NCI-H128 (cell line): ENCODE data around the gene PCDH12.

ENCODE experiments used
- DNase-seq: peaks from one replicate; lab custom pipeline; 2025; ENCODE audit not compliant: unreplicated experiment; lab: John Stamatoyannopoulos, UW

PCDH12 gene

DNA sequence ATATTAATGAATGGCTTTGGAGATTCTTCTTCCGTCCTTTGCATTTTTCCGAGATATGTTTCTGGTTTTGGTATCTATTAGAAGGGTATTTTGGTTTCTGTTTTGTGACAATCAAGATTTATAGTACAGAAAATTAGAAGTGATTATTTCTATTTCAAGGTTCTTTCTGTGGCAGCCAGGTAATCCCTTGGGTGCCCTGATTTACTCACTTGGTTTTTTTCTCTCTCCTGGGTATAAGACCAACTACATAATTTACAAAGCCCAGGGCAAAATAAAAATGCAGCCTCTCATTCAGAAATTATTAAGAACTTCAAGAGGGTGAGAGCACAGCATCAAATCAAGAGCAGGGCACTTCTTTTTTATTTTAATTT is 8.9 kb upstream of the PCDH12 start:
- no peak for DNase-seq

DNA sequence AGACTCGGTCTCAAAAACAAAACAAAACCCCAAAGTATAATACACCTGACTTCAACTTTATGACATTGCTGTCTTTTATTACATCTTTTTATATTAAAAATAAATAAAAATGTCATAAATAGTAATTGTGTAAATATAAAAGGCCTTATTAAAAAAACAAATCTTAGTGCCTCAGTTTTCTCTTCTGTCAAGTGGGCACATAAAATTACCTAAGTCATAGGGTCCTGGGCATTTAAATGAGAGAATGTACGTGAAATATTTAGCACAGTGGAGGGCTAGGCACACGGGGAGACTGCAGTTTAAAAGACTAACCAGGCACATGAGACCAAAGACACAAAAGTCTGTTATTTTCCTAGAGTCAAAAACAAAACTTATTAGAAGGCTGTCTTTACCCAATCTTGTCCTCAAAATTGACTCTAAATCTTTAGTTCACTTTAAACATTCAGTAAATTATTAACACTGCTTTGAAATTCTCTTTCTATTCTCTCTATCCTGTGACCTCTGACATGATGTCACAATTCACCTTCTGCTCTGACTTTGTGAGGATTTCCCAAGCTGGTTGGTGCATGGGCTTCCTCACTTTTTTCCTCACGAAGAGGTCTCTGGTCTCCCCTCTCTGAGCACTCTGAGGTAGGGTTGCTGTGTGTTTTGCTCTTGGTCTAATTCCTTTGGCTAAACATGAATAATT is 8.4 kb upstream of the PCDH12 start:
- no peak for DNase-seq

DNA sequence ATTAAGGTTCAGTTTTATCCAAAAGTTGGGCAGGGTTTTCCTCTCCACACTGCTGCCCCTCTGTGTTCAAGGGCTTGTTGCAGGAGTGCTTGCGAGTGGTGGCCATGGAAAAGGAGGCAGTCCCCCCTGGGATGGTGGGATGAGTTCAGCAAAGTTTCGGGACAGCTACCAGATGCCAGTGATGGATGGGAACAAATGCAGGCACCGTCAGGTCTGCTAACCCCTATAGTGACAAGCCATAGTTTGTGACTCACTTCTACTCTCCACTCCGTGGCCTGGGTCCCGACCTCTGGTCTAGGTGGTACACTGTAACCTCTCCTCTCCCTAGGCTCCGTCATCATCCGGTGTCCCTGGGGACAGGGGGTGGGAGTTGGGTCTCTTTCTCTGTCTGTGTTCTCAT is 7.1 kb upstream of the PCDH12 start:
- no peak for DNase-seq

- no peak for DNase-seq
Measured at GRCh38 chr5:141963701-141964100, 5.7 kb upstream of the PCDH12 start.

GRCh38 chr5:141961466-141961865 is 3.5 kb upstream of the PCDH12 start:
- no peak for DNase-seq

DNA sequence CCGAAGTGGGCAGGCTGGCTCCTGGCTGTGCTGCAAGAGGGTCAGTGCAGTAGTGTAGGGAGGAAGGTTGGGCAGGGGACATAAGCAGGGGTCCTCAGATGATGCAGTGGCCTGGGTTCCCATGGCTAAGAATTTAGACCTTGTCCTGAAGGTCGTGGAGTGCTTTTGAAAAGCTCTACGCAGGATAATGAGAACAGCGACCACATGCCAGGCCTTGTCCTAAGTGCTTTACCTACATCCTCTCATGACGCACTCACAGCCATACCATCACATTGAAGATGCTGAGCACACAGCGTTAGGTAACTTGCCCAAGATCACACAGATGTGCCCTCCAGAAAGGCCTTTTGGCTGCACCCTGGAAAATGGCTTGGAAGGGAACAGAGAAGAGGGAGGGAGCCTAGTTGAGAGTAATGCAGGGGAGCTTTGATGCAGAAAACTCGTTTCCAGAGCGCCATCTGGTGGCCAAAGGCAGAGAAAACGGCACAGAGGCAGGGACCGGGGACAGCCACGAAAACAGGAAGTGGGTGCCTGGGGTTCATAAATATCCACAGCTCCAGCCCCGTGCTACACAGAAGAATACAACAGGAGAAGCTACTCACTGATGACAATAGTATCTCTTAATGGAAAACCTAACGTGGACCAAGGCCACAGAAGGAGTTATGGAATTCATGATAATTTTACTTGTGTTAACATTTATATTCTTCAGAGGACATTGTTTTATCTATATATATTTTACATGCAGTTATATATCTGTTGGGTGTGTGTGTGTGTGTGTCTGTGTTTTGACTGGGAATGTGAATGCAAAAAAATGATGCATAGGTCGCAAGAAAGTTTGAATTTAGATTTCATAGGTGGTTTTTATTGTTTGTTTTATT is 2.7 kb upstream of the PCDH12 start:
- DNase-seq: peak; percentile 80

- DNase-seq: no peak
Measured at GRCh38 chr5:141960018-141960417, 2.0 kb upstream of the PCDH12 start.

DNA sequence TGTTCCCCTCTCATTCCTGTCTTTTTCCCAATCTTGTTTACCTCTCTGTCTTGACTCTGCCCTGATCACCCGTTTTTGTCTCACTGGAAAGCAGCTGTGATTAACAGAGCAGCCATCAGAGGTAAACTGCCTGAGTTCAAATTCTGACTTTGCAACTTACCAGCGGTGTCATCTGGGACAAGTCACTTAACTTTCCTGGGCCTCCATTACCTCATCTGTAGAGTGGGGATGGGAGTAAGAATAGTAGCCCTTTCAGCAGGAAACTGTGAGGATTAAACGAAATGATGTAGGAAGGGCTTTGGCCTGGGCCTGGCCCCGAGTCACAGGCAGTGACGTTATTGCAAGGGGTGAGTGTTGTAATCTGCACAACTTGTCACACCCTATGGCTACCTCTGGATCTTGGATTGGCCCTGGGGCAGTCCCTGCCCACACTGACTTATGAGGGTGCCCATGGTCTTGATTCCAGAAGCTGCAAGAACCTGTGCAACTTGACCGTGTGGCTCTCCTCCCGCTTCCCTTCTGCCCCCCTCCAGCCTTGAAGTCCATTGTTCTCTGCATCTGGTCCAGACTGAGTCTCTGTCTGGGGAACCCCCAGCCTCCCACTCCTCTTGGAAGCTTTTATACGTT is 657 bp upstream of the PCDH12 start:
- DNase-seq: no peak

DNA sequence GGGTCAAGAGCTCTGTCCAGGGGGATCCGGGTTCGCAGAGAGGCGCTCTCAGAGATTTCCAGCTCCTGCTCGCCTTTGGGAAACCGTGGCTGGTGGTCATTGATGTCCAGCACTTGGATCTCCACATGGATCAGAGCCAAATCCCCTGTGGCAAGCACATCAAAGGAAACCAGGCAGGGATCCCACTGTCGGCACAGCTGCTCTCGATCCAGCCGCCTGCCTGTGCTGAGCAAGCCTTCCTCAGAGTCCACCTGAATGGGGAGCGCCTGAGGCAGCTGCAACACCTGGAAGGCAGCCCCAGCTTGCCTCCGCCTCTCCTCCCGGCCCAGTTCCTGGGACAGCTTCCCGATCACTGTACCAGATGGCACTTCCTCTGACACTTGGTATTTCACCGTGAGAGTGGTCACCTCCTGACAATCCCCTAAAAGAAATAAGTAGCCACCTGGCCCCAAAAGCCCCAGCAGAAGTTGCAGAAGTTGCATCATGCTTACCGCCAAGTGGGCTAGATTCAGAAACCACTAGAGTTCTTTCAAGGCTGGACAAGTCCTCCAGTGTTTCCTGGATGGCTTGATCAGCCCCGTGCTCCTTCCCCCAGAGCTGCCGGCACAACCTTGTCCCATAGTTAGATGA is 520 bp downstream of the PCDH12 start:
- DNase-seq: no peak

- no peak for DNase-seq
Measured at GRCh38 chr5:141954194-141954593, 3.8 kb downstream of the PCDH12 start.

DNA sequence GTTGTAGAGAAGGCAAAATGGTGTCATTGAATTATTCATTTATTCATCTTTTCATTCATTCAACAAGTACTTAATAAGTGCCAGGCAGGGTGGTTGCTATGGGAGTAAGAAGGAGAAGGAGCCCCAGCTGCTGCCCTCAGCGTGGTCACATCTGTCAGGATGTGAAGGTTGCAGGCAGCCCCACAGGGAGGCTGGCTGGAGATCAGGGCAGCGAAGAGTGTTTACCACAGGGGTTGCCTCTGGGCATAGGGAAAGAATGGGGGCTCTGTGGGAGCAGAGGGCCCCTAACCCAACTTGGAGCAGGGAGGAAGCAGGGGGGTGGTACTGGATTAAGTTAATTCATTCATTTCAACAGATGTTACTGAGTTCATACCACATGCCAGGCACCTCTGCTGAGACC is 6.0 kb downstream of the PCDH12 start:
- DNase-seq: no peak

DNA sequence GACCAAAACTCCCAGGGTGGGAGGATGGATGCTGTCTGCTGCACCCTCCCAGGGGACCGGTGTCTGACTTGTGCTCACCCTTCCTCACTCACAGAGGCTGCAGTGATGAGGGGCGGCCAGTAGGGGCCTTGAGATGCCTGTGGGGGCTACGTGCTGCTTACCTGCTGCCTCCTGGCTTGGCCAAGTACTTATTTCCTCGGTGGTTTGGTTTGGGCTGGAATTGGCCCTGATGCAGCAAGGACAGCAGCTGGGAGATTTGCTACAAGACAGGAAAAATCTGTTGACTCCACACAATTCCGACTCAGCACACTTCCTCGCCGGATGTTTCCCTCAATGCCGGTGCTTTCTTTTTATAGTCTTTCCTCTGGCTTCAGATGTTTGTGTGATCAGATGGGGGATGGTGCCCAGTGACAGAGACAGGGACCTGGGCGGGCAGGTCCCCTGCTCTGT is 6.6 kb downstream of the PCDH12 start:
- no peak for DNase-seq

- no peak for DNase-seq
Measured at GRCh38 chr5:141950207-141951005, 7.6 kb downstream of the PCDH12 start.

GRCh38 chr5:141949511-141949910 is 8.5 kb downstream of the PCDH12 start:
- DNase-seq: no peak

- no peak for DNase-seq
Measured at GRCh38 chr5:141948812-141949211, 9.2 kb downstream of the PCDH12 start.

DNA sequence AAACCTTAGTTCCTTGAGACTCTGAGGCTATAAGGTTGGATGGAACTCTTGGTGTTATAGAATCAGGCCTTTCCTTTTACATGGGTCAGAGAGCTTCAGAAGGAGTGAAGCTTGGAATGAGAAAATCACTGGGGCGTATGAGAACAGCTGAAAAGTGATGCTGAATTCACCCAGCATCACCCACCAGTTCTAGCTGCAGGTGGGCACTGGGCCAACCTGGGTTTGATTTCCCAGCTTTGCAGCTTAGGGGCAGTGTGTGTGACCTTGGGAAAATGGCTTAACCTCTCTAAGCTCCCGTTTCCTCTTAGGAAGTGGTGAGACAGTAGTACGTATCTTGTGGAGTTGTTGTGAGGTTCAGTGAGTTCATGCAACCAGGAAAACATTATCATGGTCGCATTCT is 10.7 kb downstream of the PCDH12 start:
- no peak for DNase-seq

DNA sequence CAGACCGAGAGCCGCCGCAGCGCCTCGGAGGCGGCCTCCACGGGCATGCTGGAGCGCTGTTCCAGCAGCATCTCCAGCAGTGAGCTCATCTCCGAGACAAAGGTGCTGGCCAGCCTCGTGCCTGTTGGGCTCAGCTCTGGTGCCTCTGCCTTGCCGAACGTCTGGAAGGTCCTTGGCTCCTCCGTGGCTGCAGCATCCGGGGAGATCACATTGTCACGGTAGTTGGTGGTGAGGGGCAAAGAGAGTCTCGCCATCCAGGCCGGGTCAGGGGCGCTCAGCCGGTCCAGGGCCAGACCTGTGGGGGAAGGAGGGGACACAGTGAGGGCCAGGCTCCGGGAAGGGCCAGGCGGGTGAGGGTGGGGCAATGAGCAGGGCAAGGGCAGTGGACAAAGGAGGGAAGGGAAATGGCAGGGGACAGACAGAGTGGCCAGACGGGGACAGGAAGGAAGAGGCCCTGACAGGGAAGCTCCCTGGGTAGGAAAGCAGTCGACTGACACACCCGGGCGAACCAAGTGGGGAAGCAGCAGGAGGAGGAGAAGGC is 12.4 kb downstream of the PCDH12 start:
- DNase-seq: no peak

DNA sequence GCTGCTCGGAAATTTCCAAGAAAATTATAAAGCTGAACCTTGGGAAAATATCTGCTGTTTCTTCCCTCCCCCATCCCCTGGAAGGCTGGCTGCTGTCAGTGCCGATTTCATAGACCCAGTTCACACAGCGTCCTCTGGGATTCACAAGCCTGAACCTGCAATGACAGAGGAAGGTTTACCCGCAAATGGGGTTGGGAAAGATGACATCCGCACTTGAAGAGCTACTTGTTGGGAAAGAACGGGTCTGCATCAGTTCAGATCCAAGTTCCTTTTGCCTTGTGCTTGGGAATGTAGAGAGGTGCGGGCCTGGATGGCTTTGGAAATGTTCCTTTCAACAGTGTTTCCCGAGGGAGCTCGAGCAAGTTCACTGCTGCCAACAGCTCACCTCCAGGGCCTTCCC is 13.9 kb downstream of the PCDH12 start:
- no peak for DNase-seq

- DNase-seq: no peak
Measured at GRCh38 chr5:141942185-141942857, 15.7 kb downstream of the PCDH12 start.

DNA sequence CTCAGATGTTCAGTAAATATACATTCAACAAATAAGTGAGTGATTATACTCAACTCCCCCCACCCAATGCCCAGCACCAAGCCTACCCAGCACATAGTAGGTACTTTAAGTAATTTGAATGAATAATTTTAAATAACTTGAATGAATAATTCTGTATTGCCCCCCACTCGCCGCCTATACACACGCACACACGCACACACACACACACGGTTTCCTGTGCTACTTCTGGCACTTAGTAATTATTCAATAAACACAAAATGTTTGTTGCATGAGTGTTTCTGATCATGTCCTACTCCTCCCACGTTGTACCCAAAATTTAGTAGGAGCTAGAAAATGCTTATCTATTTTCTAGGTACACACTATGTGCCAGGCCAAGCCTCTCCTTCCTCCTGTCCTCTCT is 16.2 kb downstream of the PCDH12 start:
- no peak for DNase-seq
